DND-41 (cell line): Measurements from ENCODE around the gene CGRRF1.

Source experiments
- ATAC-seq: fragments of 200-7000 bp; cut with Tn5 transposase; 3 replicates; pipeline ENCODE4 v1.9.1; 2021; ENCODE audit warnings: low read depth; ENCODE audit not compliant: insufficient read depth
- DNase-seq: peaks from one replicate; pipeline ENCODE4 v3.0.0-alpha.2; 2020
- H2AFZ ChIP-seq: 2 replicates; pipeline ENCODE4 v1.6.0; 2012; ENCODE audit warnings: low read depth, low read length
- H3K27ac ChIP-seq: 2 replicates; pipeline ENCODE4 v1.5.1; 2012; ENCODE audit warnings: low read length, inconsistent platforms
- H3K27me3 ChIP-seq: fragments of 200-600 bp; sonication (generic); 2 replicates; pipeline ENCODE4 v1.6.0; 2012; ENCODE audit warnings: low read length, mild to moderate bottlenecking, inconsistent platforms; ENCODE audit not compliant: insufficient read depth, poor library complexity
- H3K36me3 ChIP-seq: 2 replicates; pipeline ENCODE4 v1.5.1; 2012; ENCODE audit warnings: low read length, inconsistent platforms; ENCODE audit not compliant: insufficient read depth
- H3K4me1 ChIP-seq: 2 replicates; pipeline ENCODE4 v1.5.1; 2012; ENCODE audit warnings: mild to moderate bottlenecking, low read length; ENCODE audit not compliant: insufficient read depth
- H3K4me2 ChIP-seq: 2 replicates; pipeline ENCODE4 v1.6.0; 2012; ENCODE audit warnings: mild to moderate bottlenecking, moderate library complexity, low read length, inconsistent platforms; ENCODE audit not compliant: insufficient read depth
- H3K4me3 ChIP-seq, 2 experiments: fragments of 200-600 bp in 1 of 2; shearing (Covaris generic) in 1 of 2; 2 replicates each; pipeline ENCODE4 v1.5.1; 2012 to 2016; ENCODE audit warnings: inconsistent platforms in 2 of 2, low read length in 2 of 2, mild to moderate bottlenecking in 2 of 2, low read depth in 1 of 2, moderate library complexity in 1 of 2
- H3K79me2 ChIP-seq: 2 replicates; pipeline ENCODE4 v1.6.0; 2012; ENCODE audit warnings: low read length, inconsistent platforms; ENCODE audit not compliant: insufficient read depth
- H3K9ac ChIP-seq: 2 replicates; pipeline ENCODE4 v1.6.0; 2012; ENCODE audit warnings: low read depth, mild to moderate bottlenecking, inconsistent platforms, low read length, moderate library complexity
- H3K9me3 ChIP-seq: 2 replicates; pipeline ENCODE4 v1.5.1; 2012; ENCODE audit warnings: low read length, moderate library complexity, mild to moderate bottlenecking, inconsistent platforms; ENCODE audit not compliant: insufficient read depth, severe bottlenecking
- H4K20me1 ChIP-seq: 2 replicates; pipeline ENCODE4 v1.6.0; 2012; ENCODE audit warnings: low read length; ENCODE audit not compliant: insufficient read depth
- EZH2 ChIP-seq: IDR thresholded peaks from 3 replicates; pipeline ENCODE4 v1.6.1; 2012; ENCODE audit warnings: borderline replicate concordance, low read depth, mild to moderate bottlenecking, moderate library complexity, low read length, inconsistent platforms; ENCODE audit not compliant: severe bottlenecking
- TF ChIP-seq, protein P1 (sequence below): IDR thresholded peaks from 2 replicates; pipeline ENCODE4 v1.5.1; 2012; ENCODE audit warnings: borderline replicate concordance, low read length, moderate library complexity, mild to moderate bottlenecking; ENCODE audit not compliant: poor library complexity, severe bottlenecking; ENCODE audit errors: extremely low read depth

Gene CGRRF1

GRCh38 chr14:54467280-54467679, 42.4 kb upstream of the CGRRF1 start:
- H2AFZ ChIP-seq, result no peak overlapping the region
- no peak overlapping the region for H3K9ac ChIP-seq
- no peak for DNase-seq
- H4K20me1 ChIP-seq, result no peaks in the 10 kb centered on the region
- no peaks in the 10 kb centered on the region for H3K4me1 ChIP-seq
- ATAC-seq, result no peak
- H3K4me3 ChIP-seq, result no peak overlapping the region
- H3K4me2 ChIP-seq, result no peak overlapping the region
- TF ChIP-seq, protein P1, sequence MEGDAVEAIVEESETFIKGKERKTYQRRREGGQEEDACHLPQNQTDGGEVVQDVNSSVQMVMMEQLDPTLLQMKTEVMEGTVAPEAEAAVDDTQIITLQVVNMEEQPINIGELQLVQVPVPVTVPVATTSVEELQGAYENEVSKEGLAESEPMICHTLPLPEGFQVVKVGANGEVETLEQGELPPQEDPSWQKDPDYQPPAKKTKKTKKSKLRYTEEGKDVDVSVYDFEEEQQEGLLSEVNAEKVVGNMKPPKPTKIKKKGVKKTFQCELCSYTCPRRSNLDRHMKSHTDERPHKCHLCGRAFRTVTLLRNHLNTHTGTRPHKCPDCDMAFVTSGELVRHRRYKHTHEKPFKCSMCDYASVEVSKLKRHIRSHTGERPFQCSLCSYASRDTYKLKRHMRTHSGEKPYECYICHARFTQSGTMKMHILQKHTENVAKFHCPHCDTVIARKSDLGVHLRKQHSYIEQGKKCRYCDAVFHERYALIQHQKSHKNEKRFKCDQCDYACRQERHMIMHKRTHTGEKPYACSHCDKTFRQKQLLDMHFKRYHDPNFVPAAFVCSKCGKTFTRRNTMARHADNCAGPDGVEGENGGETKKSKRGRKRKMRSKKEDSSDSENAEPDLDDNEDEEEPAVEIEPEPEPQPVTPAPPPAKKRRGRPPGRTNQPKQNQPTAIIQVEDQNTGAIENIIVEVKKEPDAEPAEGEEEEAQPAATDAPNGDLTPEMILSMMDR, result no peak
- TF ChIP-seq EZH2, result no peak
- no peak overlapping the region for H3K27ac ChIP-seq
- H3K36me3 ChIP-seq, result no peaks in the 10 kb centered on the region
- H3K27me3 ChIP-seq, result no peaks in the 10 kb centered on the region
- no peaks in the 10 kb centered on the region for H3K79me2 ChIP-seq
- H3K9me3 ChIP-seq, result no peaks in the 10 kb centered on the region

GRCh38 chr14:54470701-54471100, 39.0 kb upstream of the CGRRF1 start:
- Histone ChIP-seq H3K36me3 (peaks cover 14% of the 10 kb centered on the region; the same call in 1 of the 2 replicates), H3K27me3 (no peaks in the 10 kb centered on the region), H3K79me2 (no peaks in the 10 kb centered on the region), H3K4me1 (no peaks in the 10 kb centered on the region), H3K4me3 (no peak overlapping the region), H3K4me2 (no peak overlapping the region), H2AFZ (no peak overlapping the region), H4K20me1 (no peaks in the 10 kb centered on the region), H3K9me3 (no peaks in the 10 kb centered on the region), H3K27ac (no peak overlapping the region), H3K9ac (no peak overlapping the region)
- DNase-seq (no peak), ATAC-seq (no peak; the same call in 2 of the 3 replicates)
- TF ChIP-seq, protein P1, result no peak
- no peak for TF ChIP-seq EZH2

DNA sequence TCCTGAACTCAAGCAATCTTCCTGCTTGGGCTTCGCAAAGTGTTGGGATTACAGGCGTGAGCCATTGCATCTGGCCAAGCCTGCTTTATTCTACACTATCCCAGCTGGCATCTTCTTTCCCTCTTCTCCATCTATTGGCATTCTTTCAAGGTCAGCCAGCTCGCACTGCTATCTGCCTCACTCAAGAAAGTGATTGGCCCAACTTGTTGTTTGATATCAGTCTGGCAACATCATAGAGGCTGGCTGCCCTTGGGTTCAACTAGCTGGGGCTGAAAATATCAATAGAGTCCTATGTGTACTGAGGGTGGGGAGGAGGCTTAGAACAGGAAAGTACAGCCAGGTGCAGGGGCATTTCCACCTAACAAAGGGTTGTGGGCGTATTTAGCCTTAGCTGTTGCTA, 38.1 kb upstream of the CGRRF1 start:
- no peak overlapping the region for H3K4me3 ChIP-seq
- H2AFZ ChIP-seq, result no peak overlapping the region
- no peak for TF ChIP-seq EZH2
- TF ChIP-seq, protein P1, result no peak
- H3K4me1 ChIP-seq, result no peaks in the 10 kb centered on the region
- no peaks in the 10 kb centered on the region for H3K79me2 ChIP-seq
- no peak overlapping the region for H3K9ac ChIP-seq
- no peaks in the 10 kb centered on the region for H4K20me1 ChIP-seq
- peaks cover 21% of the 10 kb centered on the region; the same call in 1 of the 2 replicates for H3K36me3 ChIP-seq
- no peak overlapping the region for H3K4me2 ChIP-seq
- H3K27me3 ChIP-seq, result no peaks in the 10 kb centered on the region
- DNase-seq (no peak), ATAC-seq (no peak)
- no peak overlapping the region for H3K27ac ChIP-seq
- no peaks in the 10 kb centered on the region for H3K9me3 ChIP-seq

GRCh38 chr14:54472315-54472714, 37.4 kb upstream of the CGRRF1 start:
- Histone ChIP-seq H3K4me2 (no peak overlapping the region), H3K79me2 (no peaks in the 10 kb centered on the region), H4K20me1 (no peaks in the 10 kb centered on the region), H3K9ac (no peak overlapping the region), H3K27me3 (no peaks in the 10 kb centered on the region), H3K27ac (no peak overlapping the region), H3K36me3 (peaks cover 21% of the 10 kb centered on the region; the same call in 1 of the 2 replicates), H3K4me1 (no peaks in the 10 kb centered on the region), H3K9me3 (no peaks in the 10 kb centered on the region), H3K4me3 (no peak overlapping the region), H2AFZ (no peak overlapping the region)
- no peak for ATAC-seq
- no peak for TF ChIP-seq EZH2
- TF ChIP-seq, protein P1, result no peak
- DNase-seq, result no peak
